HepG2 (cell line): ENCODE data around the gene FKBP14. TPM values are rescaled to one million over a fixed set of nuclear protein-coding genes. Genes with fewer than 3 reads are reported as not detected.

Experiments
- EZH2 ChIP-seq: conservative IDR thresholded peaks from 2 replicates; pipeline ENCODE4 v1.6.1; 2012; ENCODE audit warnings: mild to moderate bottlenecking, low read depth, low read length, moderate library complexity
- FOXC1 ChIP-seq: sonication (generic); formaldehyde crosslinking; IDR thresholded peaks from 2 replicates; pipeline ENCODE4 v1.8.0; 2022; ENCODE audit warnings: mild to moderate bottlenecking, missing genetic modification reagents, borderline replicate concordance
- HOXD1 ChIP-seq: sonication (generic); formaldehyde crosslinking; IDR thresholded peaks from 2 replicates; pipeline ENCODE4 v1.5.0; 2020; ENCODE audit warnings: missing genetic modification reagents
- PAX8 ChIP-seq: sonication (generic); formaldehyde crosslinking; IDR thresholded peaks from 2 replicates; pipeline ENCODE4 v1.8.0; 2022; ENCODE audit warnings: mild to moderate bottlenecking, missing genetic modification reagents, borderline replicate concordance
- TCF12 ChIP-seq, 2 experiments: fragments of 450-650 bp in 1 of 2; sonication (generic) in 1 of 2; formaldehyde crosslinking in 1 of 2; IDR thresholded peaks; 2 replicates each; pipeline versions ENCODE4 v1.6.1 to v1.8.0; 2017 to 2022; ENCODE audit warnings: antibody characterized with exemption in 1 of 2, mild to moderate bottlenecking in 1 of 2, missing genetic modification reagents in 1 of 2, moderate library complexity in 1 of 2
- TCF7L2 ChIP-seq: IDR thresholded peaks from 2 replicates; pipeline ENCODE4 v1.6.1; 2011; ENCODE audit warnings: mild to moderate bottlenecking, low read depth, low read length, moderate library complexity
- ZNF121 ChIP-seq: sonication (generic); formaldehyde crosslinking; IDR thresholded peaks from 2 replicates; pipeline ENCODE4 v1.5.0; 2020; ENCODE audit warnings: mild to moderate bottlenecking, missing genetic modification reagents
- ZNF557 ChIP-seq: sonication (generic); formaldehyde crosslinking; IDR thresholded peaks from 2 replicates; pipeline ENCODE4 v1.4.0; 2020; ENCODE audit warnings: missing genetic modification reagents
- ZNF564 ChIP-seq: sonication (generic); formaldehyde crosslinking; IDR thresholded peaks from 2 replicates; pipeline ENCODE4 v1.8.1; 2023; ENCODE audit warnings: mild to moderate bottlenecking, missing genetic modification reagents
- ZNF75D ChIP-seq: sonication (generic); formaldehyde crosslinking; IDR thresholded peaks from 2 replicates; pipeline ENCODE4 v1.8.1; 2023; ENCODE audit warnings: missing genetic modification reagents, mild to moderate bottlenecking, borderline replicate concordance
- polyA plus RNA-seq, 8 experiments: library from polyadenylated mRNA; depleted of rRNA in 3 of 8; stranded (reverse) in 7 of 8; unstranded in 1 of 8; fragments of >200 nt; fragmentation: Illumina TruSeq in 4 of 8; extraction: Trizol in 4 of 8; gene quantifications; 2 replicates each; pipeline versions ENCODE4 v1.2.1 to v1.2.3, GENCODE V29; 2011 to 2016; ENCODE audit warnings: low read depth in 4 of 8, missing spikeins in 1 of 8, mixed read lengths in 1 of 8; ENCODE audit not compliant: insufficient read depth in 1 of 8
- total RNA-seq, 5 experiments: library from RNA; depleted of rRNA; stranded (reverse); fragments of >200 nt; fragmentation: Illumina TruSeq; extraction: Trizol; gene quantifications; 2 replicates each; pipeline ENCODE4 v1.2.3, GENCODE V29; 2016; ENCODE audit warnings: low read depth in 1 of 5
- TF ChIP-seq, protein P1 (sequence below): sonication (generic); formaldehyde crosslinking; IDR thresholded peaks from 2 replicates; pipeline ENCODE4 v1.8.0; 2022; ENCODE audit warnings: missing genetic modification reagents, mild to moderate bottlenecking, inconsistent platforms, borderline replicate concordance
- TF ChIP-seq, protein P2 (sequence below): sonication (generic); formaldehyde crosslinking; IDR thresholded peaks from 2 replicates; pipeline ENCODE4 v1.8.0; 2022; ENCODE audit warnings: mild to moderate bottlenecking, missing genetic modification reagents, moderate library complexity
- TF ChIP-seq, protein P3 (sequence below): sonication (generic); formaldehyde crosslinking; IDR thresholded peaks from 2 replicates; pipeline ENCODE4 v1.8.0; 2022; ENCODE audit warnings: missing genetic modification reagents, mild to moderate bottlenecking, borderline replicate concordance
- TF ChIP-seq, protein P4 (sequence below): sonication (generic); formaldehyde crosslinking; IDR thresholded peaks from 2 replicates; pipeline ENCODE4 v1.5.0; 2020; ENCODE audit warnings: mild to moderate bottlenecking, missing genetic modification reagents
- TF ChIP-seq, protein P5 (sequence below): sonication (generic); formaldehyde crosslinking; IDR thresholded peaks from 2 replicates; pipeline ENCODE4; 2020; ENCODE audit warnings: missing genetic modification reagents, mild to moderate bottlenecking, borderline replicate concordance
- TF ChIP-seq, protein P6 (sequence below): sonication (generic); formaldehyde crosslinking; IDR thresholded peaks from 2 replicates; pipeline ENCODE4 v1.4.0; 2020; ENCODE audit warnings: low read depth, mild to moderate bottlenecking, missing genetic modification reagents

FKBP14 gene
- total and polyA plus RNA-seq, 2 of the 13 experiments (the other 11 are each of a cell fraction or from before 2014, with no cell fraction given): 20.0 to 32.3 TPM

DNA sequence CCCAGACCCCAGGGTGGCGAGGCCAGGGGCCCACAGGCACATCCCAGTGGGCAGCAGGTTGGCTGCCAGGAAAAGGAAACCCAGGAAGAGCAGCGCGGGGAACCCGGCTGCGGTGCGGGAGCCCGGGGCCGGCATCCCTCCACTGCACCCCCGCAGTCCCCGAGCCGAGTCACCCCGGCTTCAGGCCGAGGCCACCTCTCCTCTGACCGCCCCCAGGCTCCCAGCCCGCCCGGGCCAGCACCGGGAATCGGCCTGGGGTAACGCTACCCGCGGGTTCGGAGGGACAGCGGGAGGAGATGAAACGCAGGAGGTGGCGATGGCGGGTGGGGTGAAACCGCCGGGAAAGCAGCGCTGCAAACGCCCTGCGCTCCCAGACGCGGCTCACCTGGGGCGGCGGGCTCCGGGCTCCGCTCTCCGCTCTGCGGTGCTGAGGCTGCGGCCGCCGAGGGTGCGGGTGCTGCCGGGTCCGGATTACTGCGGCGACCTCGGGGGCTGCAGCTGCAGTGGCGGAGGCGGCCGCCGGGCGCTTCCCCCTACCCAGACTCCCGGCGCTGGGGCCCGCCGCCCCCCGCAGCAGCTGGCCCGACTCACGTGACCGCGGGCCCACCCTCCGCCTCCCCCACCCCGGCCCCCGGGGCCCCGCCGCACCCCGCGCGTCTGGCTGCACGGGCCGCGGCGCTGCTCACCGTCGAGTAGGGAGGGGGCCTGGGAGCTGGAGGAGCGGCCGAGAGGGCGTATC is 37.1 kb downstream of the FKBP14 start, which contains the start of gene SCRN1 (continued):
- TF ChIP-seq TCF12 (IDR thresholded peaks at IDR 0.05): no peak
- no peak; the same call in 1 of the 2 replicates for TF ChIP-seq TCF12 (CRISPR knock-in tag; IDR thresholded peaks at IDR 0.05)
- TF ChIP-seq, protein P1, sequence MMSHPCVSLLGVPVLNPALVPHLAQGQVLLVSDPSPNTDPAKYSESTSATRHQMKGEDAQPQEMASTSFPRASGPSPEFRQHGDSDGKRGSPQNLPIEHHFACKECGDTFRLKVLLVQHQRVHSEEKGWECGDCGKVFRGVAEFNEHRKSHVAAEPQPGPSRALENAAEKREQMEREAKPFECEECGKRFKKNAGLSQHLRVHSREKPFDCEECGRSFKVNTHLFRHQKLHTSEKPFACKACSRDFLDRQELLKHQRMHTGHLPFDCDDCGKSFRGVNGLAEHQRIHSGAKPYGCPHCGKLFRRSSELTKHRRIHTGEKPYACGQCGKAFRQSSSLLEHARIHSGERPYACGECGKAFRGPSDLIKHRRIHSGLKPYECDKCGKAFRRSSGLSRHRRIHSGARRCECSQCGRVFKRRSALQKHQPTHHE: no peak
- TF ChIP-seq PAX8 (CRISPR knock-in tag): no peak
- TF ChIP-seq, protein P2, sequence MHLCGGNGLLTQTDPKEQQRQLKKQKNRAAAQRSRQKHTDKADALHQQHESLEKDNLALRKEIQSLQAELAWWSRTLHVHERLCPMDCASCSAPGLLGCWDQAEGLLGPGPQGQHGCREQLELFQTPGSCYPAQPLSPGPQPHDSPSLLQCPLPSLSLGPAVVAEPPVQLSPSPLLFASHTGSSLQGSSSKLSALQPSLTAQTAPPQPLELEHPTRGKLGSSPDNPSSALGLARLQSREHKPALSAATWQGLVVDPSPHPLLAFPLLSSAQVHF (CRISPR knock-in tag): 0 out of 2 replicates have a peak, but pooled peaks have one; percentile 31
- TF ChIP-seq, protein P3, sequence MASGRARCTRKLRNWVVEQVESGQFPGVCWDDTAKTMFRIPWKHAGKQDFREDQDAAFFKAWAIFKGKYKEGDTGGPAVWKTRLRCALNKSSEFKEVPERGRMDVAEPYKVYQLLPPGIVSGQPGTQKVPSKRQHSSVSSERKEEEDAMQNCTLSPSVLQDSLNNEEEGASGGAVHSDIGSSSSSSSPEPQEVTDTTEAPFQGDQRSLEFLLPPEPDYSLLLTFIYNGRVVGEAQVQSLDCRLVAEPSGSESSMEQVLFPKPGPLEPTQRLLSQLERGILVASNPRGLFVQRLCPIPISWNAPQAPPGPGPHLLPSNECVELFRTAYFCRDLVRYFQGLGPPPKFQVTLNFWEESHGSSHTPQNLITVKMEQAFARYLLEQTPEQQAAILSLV (CRISPR knock-in tag): no peak
- peak; percentile 63; the same call in 1 of the 2 replicates for TF ChIP-seq ZNF121 (CRISPR knock-in tag)
- TF ChIP-seq, protein P4, sequence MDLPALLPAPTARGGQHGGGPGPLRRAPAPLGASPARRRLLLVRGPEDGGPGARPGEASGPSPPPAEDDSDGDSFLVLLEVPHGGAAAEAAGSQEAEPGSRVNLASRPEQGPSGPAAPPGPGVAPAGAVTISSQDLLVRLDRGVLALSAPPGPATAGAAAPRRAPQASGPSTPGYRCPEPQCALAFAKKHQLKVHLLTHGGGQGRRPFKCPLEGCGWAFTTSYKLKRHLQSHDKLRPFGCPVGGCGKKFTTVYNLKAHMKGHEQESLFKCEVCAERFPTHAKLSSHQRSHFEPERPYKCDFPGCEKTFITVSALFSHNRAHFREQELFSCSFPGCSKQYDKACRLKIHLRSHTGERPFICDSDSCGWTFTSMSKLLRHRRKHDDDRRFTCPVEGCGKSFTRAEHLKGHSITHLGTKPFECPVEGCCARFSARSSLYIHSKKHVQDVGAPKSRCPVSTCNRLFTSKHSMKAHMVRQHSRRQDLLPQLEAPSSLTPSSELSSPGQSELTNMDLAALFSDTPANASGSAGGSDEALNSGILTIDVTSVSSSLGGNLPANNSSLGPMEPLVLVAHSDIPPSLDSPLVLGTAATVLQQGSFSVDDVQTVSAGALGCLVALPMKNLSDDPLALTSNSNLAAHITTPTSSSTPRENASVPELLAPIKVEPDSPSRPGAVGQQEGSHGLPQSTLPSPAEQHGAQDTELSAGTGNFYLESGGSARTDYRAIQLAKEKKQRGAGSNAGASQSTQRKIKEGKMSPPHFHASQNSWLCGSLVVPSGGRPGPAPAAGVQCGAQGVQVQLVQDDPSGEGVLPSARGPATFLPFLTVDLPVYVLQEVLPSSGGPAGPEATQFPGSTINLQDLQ (CRISPR knock-in tag): no peak
- no peak for TF ChIP-seq HOXD1
- no peak for TF ChIP-seq ZNF75D (CRISPR knock-in tag)
- no peak for TF ChIP-seq EZH2
- TF ChIP-seq ZNF564 (CRISPR knock-in tag): no peak
- TF ChIP-seq FOXC1 (CRISPR knock-in tag): no peak
- no peak for TF ChIP-seq ZNF557 (CRISPR knock-in tag)
- TF ChIP-seq, protein P5, sequence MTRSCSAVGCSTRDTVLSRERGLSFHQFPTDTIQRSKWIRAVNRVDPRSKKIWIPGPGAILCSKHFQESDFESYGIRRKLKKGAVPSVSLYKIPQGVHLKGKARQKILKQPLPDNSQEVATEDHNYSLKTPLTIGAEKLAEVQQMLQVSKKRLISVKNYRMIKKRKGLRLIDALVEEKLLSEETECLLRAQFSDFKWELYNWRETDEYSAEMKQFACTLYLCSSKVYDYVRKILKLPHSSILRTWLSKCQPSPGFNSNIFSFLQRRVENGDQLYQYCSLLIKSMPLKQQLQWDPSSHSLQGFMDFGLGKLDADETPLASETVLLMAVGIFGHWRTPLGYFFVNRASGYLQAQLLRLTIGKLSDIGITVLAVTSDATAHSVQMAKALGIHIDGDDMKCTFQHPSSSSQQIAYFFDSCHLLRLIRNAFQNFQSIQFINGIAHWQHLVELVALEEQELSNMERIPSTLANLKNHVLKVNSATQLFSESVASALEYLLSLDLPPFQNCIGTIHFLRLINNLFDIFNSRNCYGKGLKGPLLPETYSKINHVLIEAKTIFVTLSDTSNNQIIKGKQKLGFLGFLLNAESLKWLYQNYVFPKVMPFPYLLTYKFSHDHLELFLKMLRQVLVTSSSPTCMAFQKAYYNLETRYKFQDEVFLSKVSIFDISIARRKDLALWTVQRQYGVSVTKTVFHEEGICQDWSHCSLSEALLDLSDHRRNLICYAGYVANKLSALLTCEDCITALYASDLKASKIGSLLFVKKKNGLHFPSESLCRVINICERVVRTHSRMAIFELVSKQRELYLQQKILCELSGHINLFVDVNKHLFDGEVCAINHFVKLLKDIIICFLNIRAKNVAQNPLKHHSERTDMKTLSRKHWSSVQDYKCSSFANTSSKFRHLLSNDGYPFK (CRISPR knock-in tag): no peak
- TF ChIP-seq, protein P6, sequence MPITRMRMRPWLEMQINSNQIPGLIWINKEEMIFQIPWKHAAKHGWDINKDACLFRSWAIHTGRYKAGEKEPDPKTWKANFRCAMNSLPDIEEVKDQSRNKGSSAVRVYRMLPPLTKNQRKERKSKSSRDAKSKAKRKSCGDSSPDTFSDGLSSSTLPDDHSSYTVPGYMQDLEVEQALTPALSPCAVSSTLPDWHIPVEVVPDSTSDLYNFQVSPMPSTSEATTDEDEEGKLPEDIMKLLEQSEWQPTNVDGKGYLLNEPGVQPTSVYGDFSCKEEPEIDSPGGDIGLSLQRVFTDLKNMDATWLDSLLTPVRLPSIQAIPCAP (CRISPR knock-in tag): no peak
- TF ChIP-seq TCF7L2: no peak
